ENCODE data around the gene ANAPC7.

The ANAPC7 gene

GRCh38 chr12:110403146-110403975 lies at the start of gene ANAPC7:
ANAPC7 (minus strand) TSS chr12:110403708; CDS start chr12:110403627, 81 bp downstream.
- TF ChIP-seq EZH2 (IDR thresholded peaks at IDR 0.05; ENCODE audit: borderline replicate concordance, low read depth, low read length, severe bottlenecking) (no peak), CTCF (IDR thresholded peaks at IDR 0.05; ENCODE audit: borderline replicate concordance, extremely low read depth, low read length, poor library complexity, severe bottlenecking) (peak; percentile 33)
- peaks cover 7% of the 10 kb centered on the region; the same call in 1 of the 2 replicates for H4K20me1 ChIP-seq (ENCODE audit: insufficient read depth, low read length)
- H3K27me3 ChIP-seq (ENCODE audit: insufficient read depth, low read length, poor library complexity): no peaks in the 10 kb centered on the region
- H3K4me3 ChIP-seq (ENCODE audit: low read depth in 1 of 2, low read length in 2 of 2): peak within 1 kb of the TSS; percentile 88 to 89
- DNase-seq: peak; percentile 90
- peak within 1 kb of the TSS; percentile 100 for H2AFZ ChIP-seq (ENCODE audit: low read depth, low read length)
- peak within 1 kb of the TSS; percentile 99 for H3K27ac ChIP-seq (ENCODE audit: low read length)
- peak within 1 kb of the TSS; percentile 84 for H3K9ac ChIP-seq (ENCODE audit: low read depth, low read length)
- H3K79me2 ChIP-seq (ENCODE audit: insufficient read depth, low read length): peaks cover 52% of the 10 kb centered on the region
- peaks cover 37% of the 10 kb centered on the region for H3K4me1 ChIP-seq (ENCODE audit: insufficient read depth, low read length)
- peak; percentile 87 for ATAC-seq (ENCODE audit: insufficient read depth, low read depth)
- no peaks in the 10 kb centered on the region for H3K9me3 ChIP-seq (ENCODE audit: insufficient read depth, low read length, severe bottlenecking)
- peak within 1 kb of the TSS; percentile 88 for H3K4me2 ChIP-seq (ENCODE audit: insufficient read depth, low read length)
- H3K36me3 ChIP-seq (ENCODE audit: insufficient read depth, low read length): peaks cover 32% of the 10 kb centered on the region

GRCh38 chr12:110451263-110451662 lies 47.8 kb upstream of the ANAPC7 start:
- H3K4me1 ChIP-seq (ENCODE audit: insufficient read depth, low read length): peaks cover 32% of the 10 kb centered on the region
- TF ChIP-seq EZH2 (IDR thresholded peaks at IDR 0.05; ENCODE audit: borderline replicate concordance, low read depth, low read length, severe bottlenecking): no peak
- TF ChIP-seq CTCF (IDR thresholded peaks at IDR 0.05; ENCODE audit: borderline replicate concordance, extremely low read depth, low read length, poor library complexity, severe bottlenecking): no peak
- peaks cover 78% of the 10 kb centered on the region for H3K36me3 ChIP-seq (ENCODE audit: insufficient read depth, low read length)
- no peak overlapping the region for H3K4me2 ChIP-seq (ENCODE audit: insufficient read depth, low read length)
- no peaks in the 10 kb centered on the region for H3K27me3 ChIP-seq (ENCODE audit: insufficient read depth, low read length, poor library complexity)
- H4K20me1 ChIP-seq (ENCODE audit: insufficient read depth, low read length): peaks cover 10% of the 10 kb centered on the region; the same call in 1 of the 2 replicates
- peak overlapping the region; percentile 34; the same call in 1 of the 2 replicates for H3K27ac ChIP-seq (ENCODE audit: low read length)
- H3K9ac ChIP-seq (ENCODE audit: low read depth, low read length): no peak overlapping the region
- no peak for DNase-seq
- H2AFZ ChIP-seq (ENCODE audit: low read depth, low read length): peak overlapping the region; percentile 79
- H3K79me2 ChIP-seq (ENCODE audit: insufficient read depth, low read length): peaks cover 38% of the 10 kb centered on the region
- H3K4me3 ChIP-seq (ENCODE audit: low read depth in 1 of 2, low read length in 2 of 2): no peak overlapping the region
- no peaks in the 10 kb centered on the region for H3K9me3 ChIP-seq (ENCODE audit: insufficient read depth, low read length, severe bottlenecking)
- ATAC-seq (ENCODE audit: insufficient read depth, low read depth): no peak

GRCh38 chr12:110449799-110450497 lies 46.4 kb upstream of the ANAPC7 start, which contains the start of gene ARPC3:
ARPC3 (minus strand) TSS chr12:110450337; CDS start chr12:110450260, 77 bp downstream.
- Histone ChIP-seq H3K4me3 (ENCODE audit: low read depth in 1 of 2, low read length in 2 of 2) (peak within 1 kb of the TSS; percentile 99 to 100), H2AFZ (ENCODE audit: low read depth, low read length) (peak within 1 kb of the TSS; percentile 79), H3K9me3 (ENCODE audit: insufficient read depth, low read length, severe bottlenecking) (no peaks in the 10 kb centered on the region), H3K9ac (ENCODE audit: low read depth, low read length) (peak within 1 kb of the TSS; percentile 99), H3K36me3 (ENCODE audit: insufficient read depth, low read length) (peaks cover 80% of the 10 kb centered on the region), H3K27me3 (ENCODE audit: insufficient read depth, low read length, poor library complexity) (no peaks in the 10 kb centered on the region), H3K79me2 (ENCODE audit: insufficient read depth, low read length) (peaks cover 51% of the 10 kb centered on the region), H3K4me2 (ENCODE audit: insufficient read depth, low read length) (peak within 1 kb of the TSS; percentile 82), H3K4me1 (ENCODE audit: insufficient read depth, low read length) (peaks cover 32% of the 10 kb centered on the region), H3K27ac (ENCODE audit: low read length) (peak within 1 kb of the TSS; percentile 96), H4K20me1 (ENCODE audit: insufficient read depth, low read length) (peaks cover 10% of the 10 kb centered on the region; the same call in 1 of the 2 replicates)
- TF ChIP-seq EZH2 (IDR thresholded peaks at IDR 0.05; ENCODE audit: borderline replicate concordance, low read depth, low read length, severe bottlenecking) (no peak), CTCF (IDR thresholded peaks at IDR 0.05; ENCODE audit: borderline replicate concordance, extremely low read depth, low read length, poor library complexity, severe bottlenecking) (peak; percentile 95)
- DNase-seq (peak; percentile 96), ATAC-seq (ENCODE audit: insufficient read depth, low read depth) (peak; percentile 97)
